Prostate gland (tissue), 2 donors: Measurements from ENCODE around the gene CPT1B.

Experiments
- POLR2A ChIP-seq: fragments of 450-650 bp; IDR thresholded peaks from one replicate; pipeline ENCODE4 v1.6.1; 2016; ENCODE audit warnings: antibody characterized with exemption, mild to moderate bottlenecking
- POLR2AphosphoS5 ChIP-seq: sonication (generic); formaldehyde crosslinking; IDR thresholded peaks from one replicate; pipeline ENCODE4 v1.6.1; 2017; ENCODE audit warnings: antibody characterized with exemption
- TF ChIP-seq, protein P1 (sequence below), 4 experiments: fragments of 200-600 bp in 2 of 4; fragments of 450-650 bp in 2 of 4; sonication (generic) in 2 of 4; IDR thresholded peaks; 1 replicate in 3 of 4; 2 replicates in 1 of 4; pipeline ENCODE4 v1.5.1; 2016 to 2019; ENCODE audit warnings: antibody characterized with exemption in 4 of 4, mild to moderate bottlenecking in 2 of 4, moderate library complexity in 2 of 4

DNA sequence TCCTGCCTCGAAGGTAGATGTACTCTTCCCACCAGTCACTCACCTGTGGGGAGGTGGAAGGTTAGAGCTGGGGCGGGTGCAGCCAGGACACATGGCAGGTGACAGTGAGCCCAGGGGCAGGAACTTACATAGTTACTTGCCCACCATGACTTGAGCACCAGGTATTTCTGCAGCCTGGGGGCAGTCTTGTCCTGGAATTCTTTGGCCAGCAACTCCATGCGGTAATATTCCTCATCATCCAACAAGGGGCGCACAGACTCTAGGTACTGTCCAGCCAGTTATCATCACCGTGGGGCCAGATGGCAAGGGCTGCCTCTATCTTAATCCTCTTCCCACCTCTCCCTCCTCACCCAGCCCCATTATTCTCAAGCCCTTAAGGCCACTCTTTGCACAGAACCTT lies 2.2 kb downstream of the CPT1B start:
- TF ChIP-seq, protein P1, sequence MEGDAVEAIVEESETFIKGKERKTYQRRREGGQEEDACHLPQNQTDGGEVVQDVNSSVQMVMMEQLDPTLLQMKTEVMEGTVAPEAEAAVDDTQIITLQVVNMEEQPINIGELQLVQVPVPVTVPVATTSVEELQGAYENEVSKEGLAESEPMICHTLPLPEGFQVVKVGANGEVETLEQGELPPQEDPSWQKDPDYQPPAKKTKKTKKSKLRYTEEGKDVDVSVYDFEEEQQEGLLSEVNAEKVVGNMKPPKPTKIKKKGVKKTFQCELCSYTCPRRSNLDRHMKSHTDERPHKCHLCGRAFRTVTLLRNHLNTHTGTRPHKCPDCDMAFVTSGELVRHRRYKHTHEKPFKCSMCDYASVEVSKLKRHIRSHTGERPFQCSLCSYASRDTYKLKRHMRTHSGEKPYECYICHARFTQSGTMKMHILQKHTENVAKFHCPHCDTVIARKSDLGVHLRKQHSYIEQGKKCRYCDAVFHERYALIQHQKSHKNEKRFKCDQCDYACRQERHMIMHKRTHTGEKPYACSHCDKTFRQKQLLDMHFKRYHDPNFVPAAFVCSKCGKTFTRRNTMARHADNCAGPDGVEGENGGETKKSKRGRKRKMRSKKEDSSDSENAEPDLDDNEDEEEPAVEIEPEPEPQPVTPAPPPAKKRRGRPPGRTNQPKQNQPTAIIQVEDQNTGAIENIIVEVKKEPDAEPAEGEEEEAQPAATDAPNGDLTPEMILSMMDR (IDR thresholded peaks at IDR 0.05), result peak in 1 of 4 experiments; percentile 17
- TF ChIP-seq POLR2A (no peak), POLR2AphosphoS5 (no peak)
